Measurements from ENCODE around the gene SLC39A13. TPM values are rescaled to one million over a fixed set of nuclear protein-coding genes. Genes with fewer than 3 reads are reported as not detected.
A peak's percentile ranks its signal among the peaks of the same experiment; 100 is the strongest.

SLC39A13 gene
- total RNA-seq (10 to 100 TPM; 14.6 to 28.5 (median 19.3) TPM), polyA plus RNA-seq (10 to 100 TPM; 52.6 to 55.6 TPM)

- WGBS, 2 donors, result 1% methylated on average over 50 to 70 of the region's 70 CpGs
- Histone ChIP-seq H3K4me1 (peaks cover 11 to 19% (median 14%) of the 10 kb centered on the region in 3 donors), H3K36me3 (no peaks in the 10 kb centered on the region), H3K27ac (peak within 1 kb of the TSS; percentile 75 to 95 (median 90)), H3K4me3 (peak within 1 kb of the TSS; percentile 57 to 75 (median 66)), H3K9me3 (no peaks in the 10 kb centered on the region), H3K27me3 (no peaks in the 10 kb centered on the region)
- peak; percentile 90 to 94 (median 92) for ATAC-seq
- TF ChIP-seq CTCF (IDR thresholded peaks at IDR 0.05), result peak; percentile 59 to 78 (median 68)
- intact Hi-C loops (cut with DNase I), result no loop called here
- no peak for FAIRE-seq
- peak; percentile 94 to 98 (median 96) for DNase-seq
Measured at GRCh38 chr11:47407746-47408590, at the start of gene SLC39A13. SLC39A13 (plus strand) TSS chr11:47408590; CDS start chr11:47410095, 1,505 bp downstream.

- no peak for TF ChIP-seq CTCF (IDR thresholded peaks at IDR 0.05)
- no peaks in the 10 kb centered on the region for H3K27me3 ChIP-seq
- DNase-seq (peak in 1 of 6 donors; percentile 71), FAIRE-seq (no peak), ATAC-seq (no peak)
- no peaks in the 10 kb centered on the region for H3K36me3 ChIP-seq
- H3K9me3 ChIP-seq, result no peaks in the 10 kb centered on the region
- H3K27ac ChIP-seq, result no peak overlapping the region
- intact Hi-C loops (cut with DNase I), result loop anchor here in 1 of 3 donors (10.0 kb wide), 1 partner anchor 184 kb away; the partner anchor contains the start of gene ARFGAP2
- H3K4me3 ChIP-seq, result no peak overlapping the region
- no peaks in the 10 kb centered on the region for H3K4me1 ChIP-seq
- WGBS, 2 donors, result 63 to 72% methylated on average over 14 of the region's 14 CpGs
Measured at GRCh38 chr11:47358731-47359051, 49.7 kb upstream of the SLC39A13 start.

GRCh38 chr11:47359162-47359561 lies 49.2 kb upstream of the SLC39A13 start:
- ATAC-seq (no peak), FAIRE-seq (no peak), DNase-seq (no peak)
- Histone ChIP-seq H3K27me3 (no peaks in the 10 kb centered on the region), H3K4me3 (no peak overlapping the region), H3K9me3 (no peaks in the 10 kb centered on the region), H3K36me3 (no peaks in the 10 kb centered on the region), H3K4me1 (no peaks in the 10 kb centered on the region), H3K27ac (no peak overlapping the region)
- WGBS, 2 donors, result 75 to 77% methylated on average over 7 of the region's 7 CpGs
- TF ChIP-seq CTCF (IDR thresholded peaks at IDR 0.05), result no peak
- intact Hi-C loops (cut with DNase I), result loop anchor here in 1 of 3 donors (10.0 kb wide), 1 partner anchor 184 kb away; the partner anchor contains the start of gene ARFGAP2

DNA sequence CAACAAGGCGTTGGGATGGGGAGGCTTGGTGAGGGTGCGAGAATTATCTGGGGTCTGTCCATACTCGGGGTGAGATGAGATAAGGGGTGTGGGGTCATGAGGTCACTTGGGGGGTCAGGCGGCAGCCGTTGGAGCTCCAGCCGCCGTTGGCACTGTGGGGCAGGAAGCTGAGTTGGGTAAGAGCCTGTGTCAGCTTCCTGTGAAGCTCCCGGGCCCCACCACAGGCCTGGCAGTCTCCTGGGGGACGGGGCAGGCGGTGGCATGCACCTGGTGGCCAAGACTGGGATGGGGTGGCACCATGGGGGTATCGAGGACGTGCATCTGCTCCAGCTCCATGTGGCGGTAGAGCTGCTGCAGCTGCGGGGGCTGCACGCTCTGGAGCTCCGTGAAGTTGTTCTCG lies 48.8 kb upstream of the SLC39A13 start:
- TF ChIP-seq CTCF (IDR thresholded peaks at IDR 0.05), result no peak
- DNase-seq (no peak), ATAC-seq (no peak), FAIRE-seq (no peak)
- no peaks in the 10 kb centered on the region for H3K36me3 ChIP-seq
- no peaks in the 10 kb centered on the region for H3K9me3 ChIP-seq
- no peak overlapping the region for H3K4me3 ChIP-seq
- H3K27me3 ChIP-seq, result no peaks in the 10 kb centered on the region
- H3K4me1 ChIP-seq, result no peaks in the 10 kb centered on the region
- 76 to 87% methylated on average over 16 to 17 of the region's 17 CpGs for WGBS, 2 donors
- intact Hi-C loops (cut with DNase I), result loop anchor here in 1 of 3 donors (10.0 kb wide), 1 partner anchor 185 kb away; the partner anchor contains the start of gene ARFGAP2
- H3K27ac ChIP-seq, result no peak overlapping the region

- ATAC-seq, result no peak
- H3K27me3 ChIP-seq, result no peaks in the 10 kb centered on the region
- DNase-seq, result no peak
- H3K4me1 ChIP-seq, result no peaks in the 10 kb centered on the region
- H3K4me3 ChIP-seq, result no peak overlapping the region
- no peaks in the 10 kb centered on the region for H3K36me3 ChIP-seq
- WGBS, 2 donors, result 87 to 94% methylated on average over 15 of the region's 15 CpGs
- no peak for TF ChIP-seq CTCF (IDR thresholded peaks at IDR 0.05)
- intact Hi-C loops (cut with DNase I), result no loop called here
- no peaks in the 10 kb centered on the region for H3K9me3 ChIP-seq
- no peak for FAIRE-seq
- H3K27ac ChIP-seq, result no peak overlapping the region
Measured at GRCh38 chr11:47360341-47360740, 48.0 kb upstream of the SLC39A13 start.

All from pancreas (tissue), 10 donors.